ENCODE measurements around the gene CEMIP.
"Not testable (repeated sequence)": the region's sequence is repeated elsewhere in the genome, so short reads cannot be mapped to it uniquely, and the experiment has no call there.

Gene CEMIP

GRCh38 chr15:80936288-80937078 lies 157.3 kb downstream of the CEMIP start:
- DNase-seq: no peak

GRCh38 chr15:80937718-80938117 lies 158.5 kb downstream of the CEMIP start:
- DNase-seq: no peak

- DNase-seq: no peak
Observed at GRCh38 chr15:80939216-80939615, 160.0 kb downstream of the CEMIP start.

GRCh38 chr15:80940331-80940730 lies 161.2 kb downstream of the CEMIP start:
- no peak for DNase-seq

- DNase-seq: no peak
Observed at GRCh38 chr15:80940851-80941250, 161.7 kb downstream of the CEMIP start.

GRCh38 chr15:80942266-80942665 lies 163.1 kb downstream of the CEMIP start:
- DNase-seq: no peak

DNA sequence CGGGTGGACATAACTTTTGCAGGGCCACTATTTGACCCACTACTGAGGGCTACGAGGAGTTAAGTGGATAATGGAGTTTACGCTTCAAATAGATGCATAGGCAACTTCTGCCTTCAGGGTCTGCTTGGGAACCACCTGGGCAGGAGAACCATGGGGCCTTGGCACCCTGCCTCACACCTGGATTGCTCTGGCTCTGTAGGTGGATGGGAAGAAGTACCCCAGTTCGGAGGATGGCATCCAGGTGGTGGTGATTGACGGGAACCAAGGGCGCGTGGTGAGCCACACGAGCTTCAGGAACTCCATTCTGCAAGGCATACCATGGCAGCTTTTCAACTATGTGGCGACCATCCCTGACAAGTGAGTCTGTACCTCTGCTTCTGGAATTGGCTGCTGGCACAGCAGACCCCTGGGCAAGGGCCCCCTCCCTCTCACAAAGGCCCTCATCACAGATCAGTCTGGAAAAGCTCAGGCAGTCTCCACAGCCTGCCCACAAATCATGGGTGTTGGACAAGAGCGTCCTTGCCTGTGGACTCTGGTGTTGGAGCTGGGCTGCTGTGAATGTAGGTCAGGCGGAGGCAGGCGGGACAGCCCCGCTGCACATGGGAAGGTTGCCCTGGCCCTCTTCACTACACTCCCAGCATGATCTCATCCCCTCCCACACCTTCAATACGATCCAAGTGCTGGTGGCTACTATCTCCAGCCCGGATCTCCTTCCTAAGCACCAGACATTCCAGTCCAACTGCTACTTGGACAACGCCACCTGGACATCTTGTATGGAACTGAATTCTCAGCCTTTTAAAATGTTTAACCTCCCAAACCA lies 163.8 kb downstream of the CEMIP start:
- no peak for DNase-seq

DNA sequence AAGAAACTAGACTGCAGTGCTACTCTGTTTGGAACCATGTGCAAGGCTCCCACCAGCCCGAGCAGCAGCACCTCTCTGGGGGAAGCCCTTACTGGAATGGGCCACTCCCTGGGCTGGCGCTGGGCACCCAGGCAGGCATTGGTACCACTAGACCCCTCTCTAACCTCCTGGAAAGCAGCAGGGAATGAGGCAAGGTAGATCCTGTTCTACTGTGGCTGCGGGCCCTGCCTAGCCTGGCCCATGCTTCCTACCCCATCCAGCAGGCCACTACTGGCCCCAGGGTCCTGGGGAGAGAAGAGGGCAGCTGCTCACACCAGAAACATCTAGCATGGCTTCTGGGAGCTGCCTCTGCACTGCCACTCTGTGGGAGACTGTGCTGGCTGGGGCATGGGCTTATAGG lies 165.6 kb downstream of the CEMIP start:
- DNase-seq: no peak

- no peak for DNase-seq
Observed at GRCh38 chr15:80945605-80946004, 166.4 kb downstream of the CEMIP start.

DNA sequence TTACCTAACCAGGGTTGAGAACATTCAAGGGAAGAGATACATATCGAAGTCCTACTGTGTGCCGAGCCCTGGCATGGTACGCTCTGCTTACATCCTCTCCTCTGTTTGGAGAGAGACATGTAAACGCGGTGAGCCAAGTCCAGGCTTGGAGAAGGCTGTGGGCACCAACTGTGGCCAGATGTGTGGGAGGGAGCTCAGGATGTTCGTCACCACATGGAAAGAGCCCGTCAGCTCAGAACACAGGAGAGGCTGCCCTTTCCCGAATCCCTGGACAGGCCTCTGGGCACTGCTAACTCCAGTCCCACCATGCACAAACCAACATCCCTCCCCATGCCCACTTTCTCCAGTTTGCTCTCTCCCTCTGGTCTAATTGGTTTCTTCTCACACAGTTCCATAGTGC lies 167.4 kb downstream of the CEMIP start:
- DNase-seq: no peak

DNA sequence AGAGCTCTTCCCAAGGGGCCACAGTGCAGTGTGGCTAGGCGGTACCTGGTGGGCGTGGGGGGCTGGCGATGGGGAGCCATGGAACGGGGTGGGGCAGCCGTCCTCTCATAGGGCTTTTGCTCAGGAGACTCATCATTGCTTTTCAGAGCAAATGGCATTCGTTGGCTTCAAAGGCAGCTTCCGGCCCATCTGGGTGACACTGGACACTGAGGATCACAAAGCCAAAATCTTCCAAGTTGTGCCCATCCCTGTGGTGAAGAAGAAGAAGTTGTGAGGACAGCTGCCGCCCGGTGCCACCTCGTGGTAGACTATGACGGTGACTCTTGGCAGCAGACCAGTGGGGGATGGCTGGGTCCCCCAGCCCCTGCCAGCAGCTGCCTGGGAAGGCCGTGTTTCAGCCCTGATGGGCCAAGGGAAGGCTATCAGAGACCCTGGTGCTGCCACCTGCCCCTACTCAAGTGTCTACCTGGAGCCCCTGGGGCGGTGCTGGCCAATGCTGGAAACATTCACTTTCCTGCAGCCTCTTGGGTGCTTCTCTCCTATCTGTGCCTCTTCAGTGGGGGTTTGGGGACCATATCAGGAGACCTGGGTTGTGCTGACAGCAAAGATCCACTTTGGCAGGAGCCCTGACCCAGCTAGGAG lies 169.6 kb downstream of the CEMIP start:
- DNase-seq: no peak

GRCh38 chr15:80949756-80950155 lies 170.6 kb downstream of the CEMIP start:
- no peak for DNase-seq

DNA sequence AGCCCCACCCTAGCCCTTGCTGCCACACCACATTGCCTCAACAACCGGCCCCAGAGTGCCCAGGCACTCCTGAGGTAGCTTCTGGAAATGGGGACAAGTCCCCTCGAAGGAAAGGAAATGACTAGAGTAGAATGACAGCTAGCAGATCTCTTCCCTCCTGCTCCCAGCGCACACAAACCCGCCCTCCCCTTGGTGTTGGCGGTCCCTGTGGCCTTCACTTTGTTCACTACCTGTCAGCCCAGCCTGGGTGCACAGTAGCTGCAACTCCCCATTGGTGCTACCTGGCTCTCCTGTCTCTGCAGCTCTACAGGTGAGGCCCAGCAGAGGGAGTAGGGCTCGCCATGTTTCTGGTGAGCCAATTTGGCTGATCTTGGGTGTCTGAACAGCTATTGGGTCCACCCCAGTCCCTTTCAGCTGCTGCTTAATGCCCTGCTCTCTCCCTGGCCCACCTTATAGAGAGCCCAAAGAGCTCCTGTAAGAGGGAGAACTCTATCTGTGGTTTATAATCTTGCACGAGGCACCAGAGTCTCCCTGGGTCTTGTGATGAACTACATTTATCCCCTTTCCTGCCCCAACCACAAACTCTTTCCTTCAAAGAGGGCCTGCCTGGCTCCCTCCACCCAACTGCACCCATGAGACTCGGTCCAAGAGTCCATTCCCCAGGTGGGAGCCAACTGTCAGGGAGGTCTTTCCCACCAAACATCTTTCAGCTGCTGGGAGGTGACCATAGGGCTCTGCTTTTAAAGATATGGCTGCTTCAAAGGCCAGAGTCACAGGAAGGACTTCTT lies 171.3 kb downstream of the CEMIP start:
- DNase-seq: no peak

GRCh38 chr15:80951941-80952340 lies 172.8 kb downstream of the CEMIP start:
- no peak for DNase-seq

DNA sequence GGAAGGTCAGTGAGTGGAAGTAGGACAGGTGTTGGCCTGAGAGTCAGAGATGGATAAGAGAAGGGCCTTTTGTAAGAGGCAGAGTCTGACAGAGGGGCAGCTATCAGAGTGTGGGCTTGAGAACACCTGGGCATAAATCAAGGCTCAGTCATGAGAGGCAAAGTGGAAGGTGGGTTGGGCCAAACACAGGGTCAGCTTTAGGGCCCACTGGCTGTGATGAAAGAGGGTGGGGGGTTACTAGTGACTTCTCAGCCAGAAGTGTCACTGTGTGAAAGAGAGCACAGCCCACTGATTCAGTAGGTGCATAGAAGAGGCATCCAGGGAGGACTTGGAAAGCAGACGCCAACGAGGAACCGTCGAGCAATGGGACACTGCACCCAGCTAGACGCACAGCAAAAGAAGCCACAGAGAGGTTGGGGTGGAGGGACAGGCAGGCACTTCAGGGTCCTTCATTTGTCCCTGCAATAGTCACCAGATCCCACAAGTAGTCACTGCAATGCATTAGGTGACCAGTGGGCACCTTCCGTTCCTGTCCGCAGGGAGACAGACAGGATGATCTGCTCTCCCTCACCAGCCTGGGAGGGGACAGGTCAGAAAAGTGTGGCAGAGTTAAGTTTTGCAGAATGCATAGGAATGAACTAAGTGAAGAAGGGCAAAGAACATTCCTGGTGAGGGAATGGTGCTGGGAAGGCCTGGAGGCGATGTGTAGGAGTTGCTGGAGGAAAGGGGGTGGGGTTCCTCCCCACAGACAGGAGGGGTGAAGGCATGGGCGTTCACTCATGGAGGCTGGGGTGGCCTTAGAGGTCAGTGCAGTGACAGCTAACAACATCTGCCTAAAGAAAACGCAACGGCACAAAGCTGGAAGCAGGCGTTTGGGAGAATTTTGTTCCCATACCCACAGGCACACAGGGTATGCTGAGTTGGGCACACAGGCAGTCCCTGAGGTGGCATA lies 174.1 kb downstream of the CEMIP start:
- no peak for DNase-seq

DNA sequence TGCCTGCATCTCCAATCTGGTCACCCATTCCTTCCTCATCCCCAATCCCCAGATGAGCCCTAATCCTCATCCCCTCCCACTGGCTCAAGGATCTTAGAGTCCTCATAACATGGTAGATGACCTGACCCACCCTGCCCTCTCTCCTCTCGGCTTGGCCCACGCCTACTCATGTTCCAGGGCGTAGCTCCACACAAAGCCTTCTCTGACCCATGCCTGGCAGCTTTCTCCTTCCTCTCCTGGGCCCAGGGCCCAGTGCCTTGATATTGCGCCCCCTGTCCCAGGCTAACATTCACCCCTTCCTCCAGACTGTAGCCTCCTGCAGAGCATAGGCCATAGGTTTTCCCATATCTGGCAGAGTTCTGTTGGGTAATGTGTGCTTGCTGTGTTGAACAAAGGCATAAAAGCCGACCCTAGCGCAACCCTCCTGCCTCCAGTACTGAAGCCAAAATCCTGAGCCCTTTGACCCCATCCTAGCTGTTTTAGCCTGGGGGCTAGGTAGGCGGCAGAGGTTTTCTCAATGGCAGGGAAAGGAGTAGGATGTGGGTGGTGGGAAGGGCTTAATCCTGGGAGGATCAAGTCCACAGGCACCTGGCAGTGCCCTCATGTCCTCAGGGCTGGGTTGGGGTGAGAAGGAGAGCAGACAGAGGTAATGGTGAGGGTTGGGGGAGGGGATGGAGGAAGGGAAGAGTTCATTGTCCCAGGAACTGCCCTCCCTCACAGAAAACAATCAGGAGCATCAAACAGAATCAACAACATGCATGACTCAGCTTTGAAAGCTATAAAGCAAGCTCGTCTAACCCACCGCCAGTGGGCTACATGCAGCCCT lies 175.0 kb downstream of the CEMIP start:
- no peak for DNase-seq

- DNase-seq: not testable (repeated sequence)
Observed at GRCh38 chr15:80955571-80956452, 176.6 kb downstream of the CEMIP start.

DNA sequence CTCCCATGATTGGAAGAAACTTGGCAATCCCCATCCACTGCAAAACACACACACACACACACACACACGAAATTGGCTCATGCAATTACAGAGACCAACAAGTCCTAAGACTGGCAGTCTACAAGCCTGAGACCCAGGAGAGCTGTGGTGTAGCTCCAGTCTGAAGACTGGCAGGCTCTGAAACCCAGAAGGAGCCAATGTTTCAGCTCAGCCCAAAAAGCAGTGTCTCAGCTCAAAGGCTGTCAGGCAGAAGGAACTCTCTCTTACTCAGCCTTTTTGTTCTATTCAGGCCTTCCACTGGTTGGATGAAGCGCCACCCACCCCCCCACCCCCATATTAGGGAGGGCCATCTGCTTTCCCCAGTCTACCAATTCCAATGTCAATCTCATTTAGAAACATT lies 178.4 kb downstream of the CEMIP start:
- DNase-seq: no peak

- DNase-seq: no peak
Observed at GRCh38 chr15:80957976-80958375, 178.8 kb downstream of the CEMIP start.

All from NCI-H187 (cell line).